Measurements from ENCODE around the gene TAOK1.

Gene TAOK1

GRCh38 chr17:29579866-29580771 lies 190.0 kb downstream of the TAOK1 start:
- peak; percentile 76 to 82 for DNase-seq (ENCODE audit: extremely low read depth in 1 of 2, low read depth in 1 of 2)

- DNase-seq (ENCODE audit: extremely low read depth in 1 of 2, low read depth in 1 of 2), result no peak
These were observed 191.6 kb downstream of the TAOK1 start for GRCh38 chr17:29581583-29582253.

- no peak for DNase-seq (ENCODE audit: extremely low read depth in 1 of 2, low read depth in 1 of 2)
These were observed 192.1 kb downstream of the TAOK1 start for GRCh38 chr17:29582254-29582765.

- DNase-seq (ENCODE audit: extremely low read depth in 1 of 2, low read depth in 1 of 2), result no peak
These were observed 192.6 kb downstream of the TAOK1 start for GRCh38 chr17:29582772-29583171.

GRCh38 chr17:29583324-29584248 lies 193.4 kb downstream of the TAOK1 start:
- DNase-seq (ENCODE audit: extremely low read depth in 1 of 2, low read depth in 1 of 2), result no peak

GRCh38 chr17:29584452-29585079 lies 194.4 kb downstream of the TAOK1 start:
- DNase-seq (ENCODE audit: extremely low read depth in 1 of 2, low read depth in 1 of 2), result no peak

- no peak for DNase-seq (ENCODE audit: extremely low read depth in 1 of 2, low read depth in 1 of 2)
These were observed 195.1 kb downstream of the TAOK1 start for GRCh38 chr17:29585080-29585751.

GRCh38 chr17:29586676-29587469 lies 196.7 kb downstream of the TAOK1 start:
- DNase-seq (ENCODE audit: extremely low read depth in 1 of 2, low read depth in 1 of 2), result no peak

GRCh38 chr17:29587591-29587990 lies 197.4 kb downstream of the TAOK1 start:
- DNase-seq (ENCODE audit: extremely low read depth in 1 of 2, low read depth in 1 of 2), result no peak

GRCh38 chr17:29588017-29588561 lies 197.9 kb downstream of the TAOK1 start:
- no peak for DNase-seq (ENCODE audit: extremely low read depth in 1 of 2, low read depth in 1 of 2)

GRCh38 chr17:29588562-29589411 lies 198.6 kb downstream of the TAOK1 start:
- DNase-seq (ENCODE audit: extremely low read depth in 1 of 2, low read depth in 1 of 2), result no peak

GRCh38 chr17:29589524-29590410 lies 199.6 kb downstream of the TAOK1 start, which contains the start of gene GIT1:
Gene GIT1 (minus strand): TSS chr17:29589648. CDS start chr17:29589378, 270 bp downstream.
- DNase-seq (ENCODE audit: extremely low read depth in 1 of 2, low read depth in 1 of 2), result peak in 1 of 2 donors; percentile 77

- DNase-seq (ENCODE audit: extremely low read depth in 1 of 2, low read depth in 1 of 2), result no peak
These were observed 200.4 kb downstream of the TAOK1 start for GRCh38 chr17:29590411-29591145.

GRCh38 chr17:29591146-29591736 lies 201.1 kb downstream of the TAOK1 start:
- DNase-seq (ENCODE audit: extremely low read depth in 1 of 2, low read depth in 1 of 2), result no peak

- peak in 1 of 2 donors; percentile 61 for DNase-seq (ENCODE audit: extremely low read depth in 1 of 2, low read depth in 1 of 2)
These were observed 201.8 kb downstream of the TAOK1 start for GRCh38 chr17:29591737-29592608.

All from activated CD8-positive, alpha-beta memory T cell treated with anti-CD3 and anti-CD28 coated beads for 1 hour (primary cell).